Activated CD4-positive, alpha-beta T cell treated with anti-CD3 and anti-CD28 coated beads for 24 hours (primary cell): ENCODE data around the gene HCRT.
"Not testable (repeated sequence)": the region's sequence is repeated elsewhere in the genome, so short reads cannot be mapped to it uniquely, and the experiment has no call there.

Experiments used
- DNase-seq, 2 donors: peaks; one replicate each; pipeline ENCODE4 v3.0.0-alpha.2; 2020; ENCODE audit warnings: low read depth in 2 of 2

Gene HCRT

DNA sequence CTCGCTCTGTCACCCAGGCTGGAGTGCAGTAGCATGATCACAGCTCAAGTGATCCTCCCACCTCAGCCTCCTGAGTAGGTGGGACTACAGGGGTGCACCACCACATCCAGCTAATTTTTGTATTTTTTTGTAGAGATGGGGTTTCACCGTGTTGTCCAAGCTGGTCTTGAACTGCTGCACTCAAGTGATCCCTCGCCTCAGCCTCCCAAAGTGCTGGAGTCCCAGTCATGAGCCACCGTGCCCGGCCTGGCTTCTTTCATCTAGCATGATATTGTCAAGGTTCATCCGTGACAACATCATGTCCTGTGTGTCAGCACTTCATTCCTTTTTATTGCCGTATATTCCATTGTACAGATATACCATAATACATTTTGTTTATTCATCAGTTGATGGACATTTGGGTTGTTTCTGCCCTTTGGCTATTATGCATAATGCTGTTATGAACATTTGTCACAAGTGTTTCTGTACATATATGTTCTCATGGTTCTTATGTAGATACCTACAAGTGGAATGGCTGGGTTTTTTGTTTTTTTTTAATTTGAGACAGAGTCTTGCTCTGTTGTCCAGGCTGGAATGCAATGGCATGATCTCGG is 12.4 kb upstream of the HCRT start:
- DNase-seq, result no peak

DNA sequence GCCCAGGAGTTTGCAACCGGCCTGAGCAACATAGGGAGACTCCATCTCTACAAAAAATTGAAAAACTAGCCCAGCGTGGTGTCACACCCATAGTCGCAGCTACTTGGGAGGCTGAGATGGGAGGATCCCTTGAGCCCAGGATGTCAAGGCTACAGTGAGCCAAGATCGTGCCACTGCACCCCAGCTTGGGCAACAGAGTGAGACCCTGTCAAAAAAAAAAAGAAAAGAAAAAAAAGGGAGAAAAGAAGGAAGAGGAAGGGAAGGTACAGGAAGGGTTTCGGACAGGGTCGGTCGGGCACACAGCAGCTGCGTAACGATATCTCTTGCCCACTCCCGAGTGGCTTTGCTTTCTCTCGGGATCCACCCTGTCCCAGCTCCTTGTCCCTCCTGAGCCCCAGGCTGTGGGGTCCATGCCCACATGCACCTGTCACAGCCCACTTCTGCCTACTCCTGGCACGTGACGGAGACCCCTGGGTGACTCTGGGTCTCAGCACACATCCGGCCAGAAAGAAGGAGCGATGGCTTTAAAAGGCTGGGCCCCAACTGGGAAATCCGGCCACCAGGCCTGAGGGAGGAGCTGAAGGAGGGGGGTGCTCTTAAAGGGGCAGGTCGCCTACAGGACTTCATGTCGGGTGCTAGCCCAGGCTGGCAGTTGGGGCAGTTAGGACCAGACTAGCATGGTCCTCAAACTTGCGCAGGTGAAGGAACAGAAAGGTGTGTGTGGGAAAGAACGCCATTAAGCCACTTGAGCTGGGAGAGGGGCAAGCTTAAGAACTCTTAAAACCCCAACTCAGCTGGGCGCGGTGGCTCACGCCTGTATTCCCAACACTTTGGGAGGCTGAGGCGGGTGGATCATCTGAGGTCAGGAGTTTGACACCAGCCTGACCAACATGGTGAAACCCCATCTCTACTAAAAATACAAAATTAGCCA is 9.0 kb upstream of the HCRT start, which contains the start of gene GHDC:
TSS of gene GHDC (minus strand) at position 526 of the 931 bp plus-strand sequence. CDS start 913 bp downstream, outside the sequence.
- peak; percentile 64 to 68 for DNase-seq

DNA sequence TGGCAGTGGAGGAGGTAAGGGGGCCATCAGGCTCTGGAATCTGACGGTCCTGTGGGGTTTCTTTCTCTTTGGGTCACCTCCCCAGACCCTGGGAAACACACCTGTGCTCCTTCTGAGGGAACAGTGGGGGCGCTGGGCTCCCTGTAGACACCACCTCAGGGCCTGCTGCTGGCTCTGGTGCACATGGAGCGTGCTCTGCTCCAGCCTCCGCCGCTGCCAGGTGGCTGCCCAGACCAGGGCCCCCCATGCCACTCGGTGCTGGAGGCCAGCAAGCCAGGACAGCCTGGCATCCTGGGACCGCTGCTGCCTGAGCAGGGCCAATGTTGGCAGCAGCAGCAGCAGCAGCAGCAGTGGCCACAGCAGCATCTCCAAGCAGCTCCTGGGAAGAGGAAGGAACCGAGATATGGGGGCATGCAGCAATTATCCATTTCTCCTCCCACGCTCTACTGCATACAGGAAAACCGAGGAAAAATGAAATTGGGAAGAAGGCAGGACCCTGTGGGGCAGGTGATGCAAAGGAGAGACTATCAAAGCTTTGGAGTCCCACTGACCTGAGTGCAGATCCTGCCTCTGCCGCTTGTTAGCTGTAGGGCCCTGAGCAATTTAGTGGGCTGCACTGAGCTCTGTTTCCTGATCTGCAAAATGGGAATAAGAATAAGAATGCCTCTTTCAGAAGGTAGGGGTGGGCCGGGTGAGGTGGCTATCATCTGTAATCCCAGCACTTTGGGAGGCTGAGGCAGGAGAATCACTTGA is 8.1 kb upstream of the HCRT start:
- no peak for DNase-seq

DNA sequence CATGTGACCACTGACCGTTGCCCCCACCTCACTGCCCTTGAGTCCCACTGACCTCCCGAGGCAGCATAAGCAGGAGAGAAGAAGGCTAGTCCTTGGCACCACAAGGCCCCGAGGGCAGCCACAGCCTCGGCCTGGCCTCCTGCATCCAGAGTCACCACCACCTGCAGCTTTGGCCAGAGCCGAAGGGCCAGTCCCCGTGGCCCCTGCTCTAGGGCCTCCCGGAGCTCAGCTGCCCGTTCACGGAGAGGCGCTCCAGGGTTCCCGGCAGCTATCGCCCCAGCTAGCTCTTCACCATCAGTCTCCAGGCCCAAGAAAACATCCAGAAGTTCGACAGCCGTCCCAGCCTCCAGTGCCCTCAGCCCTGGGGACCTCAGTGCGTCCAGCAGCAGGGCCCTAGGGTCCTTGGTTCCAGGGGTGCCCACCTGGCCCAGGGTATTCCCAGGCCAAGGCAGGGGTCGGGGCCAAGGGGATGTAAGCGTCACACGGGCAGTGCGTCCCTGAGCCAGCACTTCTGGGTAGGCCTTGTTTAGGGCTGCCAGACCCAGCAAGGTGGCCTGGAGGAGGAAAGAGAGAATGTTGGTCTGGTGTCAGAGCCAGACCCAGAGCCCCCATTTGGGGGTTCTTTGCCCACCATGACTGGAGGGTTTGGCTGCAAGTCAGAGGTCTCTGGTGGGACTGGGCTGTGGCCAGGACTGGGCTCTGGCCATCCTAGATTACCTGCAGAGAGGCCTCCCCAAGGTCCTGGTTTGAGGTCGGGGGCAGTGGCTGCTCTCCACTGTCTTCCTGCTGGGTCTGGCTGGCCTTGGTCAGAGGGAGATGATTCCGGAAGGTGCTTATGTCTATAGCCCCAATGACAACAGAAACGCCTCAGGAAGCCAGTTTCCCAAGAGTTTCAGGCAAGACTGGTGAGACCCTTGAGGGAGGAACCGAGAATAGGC is 7.2 kb upstream of the HCRT start:
- DNase-seq, result no peak

DNA sequence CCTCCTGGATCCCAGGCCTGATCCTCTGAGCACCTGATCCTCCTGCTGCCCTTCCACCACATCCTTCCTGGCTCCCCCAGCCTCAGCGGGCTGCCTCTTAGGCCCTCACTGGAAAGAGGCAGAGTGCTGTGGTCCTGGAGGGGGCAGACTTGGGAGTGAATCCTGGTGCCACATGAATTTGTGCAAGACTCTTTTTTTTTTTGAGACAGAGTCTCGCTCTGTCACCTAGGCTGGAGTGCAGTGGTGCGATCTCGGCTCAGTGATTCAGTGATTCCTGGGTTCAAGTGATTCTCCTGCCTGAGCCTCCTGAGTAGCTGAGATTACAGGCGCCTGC is 6.0 kb upstream of the HCRT start:
- DNase-seq, result no peak

DNA sequence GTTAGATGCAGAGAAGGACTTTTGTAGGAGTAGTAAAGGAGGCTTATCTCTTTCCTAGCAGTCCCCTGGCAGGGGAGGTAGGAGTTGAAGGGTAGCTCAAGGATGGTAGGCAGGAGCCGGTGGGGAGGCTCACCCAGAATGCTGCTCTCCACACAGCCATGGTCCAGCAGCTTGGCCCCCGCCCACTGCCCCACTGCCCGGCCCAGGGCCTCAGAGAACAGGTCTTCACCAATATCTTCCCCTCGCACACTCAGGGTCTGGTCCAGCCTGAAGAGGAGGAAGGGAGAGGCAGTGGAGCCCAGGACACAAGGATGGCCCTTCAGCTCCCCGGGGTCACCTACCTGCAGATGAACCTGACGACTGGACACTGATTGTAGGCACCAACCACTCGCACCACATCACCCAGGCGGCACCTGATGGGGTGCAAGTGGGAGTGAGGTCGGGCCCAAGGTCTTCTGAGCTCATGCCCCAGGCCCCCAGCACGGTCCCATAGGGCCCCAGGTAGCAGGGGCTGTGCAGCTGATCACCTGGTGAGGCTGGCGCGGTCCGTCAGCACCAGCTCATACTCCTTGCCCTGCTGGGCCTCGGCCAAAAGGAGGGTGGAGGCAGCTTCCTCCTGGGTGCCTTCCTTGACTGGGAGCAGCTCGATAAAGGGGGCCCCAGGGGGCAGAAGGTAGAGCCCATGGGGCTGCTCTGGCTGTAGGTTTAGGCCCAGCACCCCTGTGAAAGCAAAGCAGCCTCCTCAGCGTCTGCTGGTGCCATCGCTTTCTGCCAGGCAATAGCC is 5.4 kb upstream of the HCRT start:
- no peak for DNase-seq

DNA sequence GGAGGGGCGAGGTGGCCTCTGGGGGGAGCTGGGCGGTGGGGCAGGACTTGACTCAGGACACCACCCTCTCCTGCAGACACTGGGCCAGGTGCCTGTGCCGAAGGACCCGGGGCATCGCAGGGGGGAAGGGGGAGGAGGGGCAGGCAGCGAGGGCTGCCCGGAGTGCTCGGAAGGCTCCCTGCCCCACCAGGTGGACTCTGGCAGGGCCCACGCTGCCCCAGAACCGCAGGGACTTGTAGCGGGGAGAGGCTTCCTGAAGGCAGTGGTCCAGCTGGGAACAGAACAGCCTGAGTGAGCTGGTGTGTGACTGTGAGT is 4.4 kb upstream of the HCRT start:
- DNase-seq, result no peak

DNA sequence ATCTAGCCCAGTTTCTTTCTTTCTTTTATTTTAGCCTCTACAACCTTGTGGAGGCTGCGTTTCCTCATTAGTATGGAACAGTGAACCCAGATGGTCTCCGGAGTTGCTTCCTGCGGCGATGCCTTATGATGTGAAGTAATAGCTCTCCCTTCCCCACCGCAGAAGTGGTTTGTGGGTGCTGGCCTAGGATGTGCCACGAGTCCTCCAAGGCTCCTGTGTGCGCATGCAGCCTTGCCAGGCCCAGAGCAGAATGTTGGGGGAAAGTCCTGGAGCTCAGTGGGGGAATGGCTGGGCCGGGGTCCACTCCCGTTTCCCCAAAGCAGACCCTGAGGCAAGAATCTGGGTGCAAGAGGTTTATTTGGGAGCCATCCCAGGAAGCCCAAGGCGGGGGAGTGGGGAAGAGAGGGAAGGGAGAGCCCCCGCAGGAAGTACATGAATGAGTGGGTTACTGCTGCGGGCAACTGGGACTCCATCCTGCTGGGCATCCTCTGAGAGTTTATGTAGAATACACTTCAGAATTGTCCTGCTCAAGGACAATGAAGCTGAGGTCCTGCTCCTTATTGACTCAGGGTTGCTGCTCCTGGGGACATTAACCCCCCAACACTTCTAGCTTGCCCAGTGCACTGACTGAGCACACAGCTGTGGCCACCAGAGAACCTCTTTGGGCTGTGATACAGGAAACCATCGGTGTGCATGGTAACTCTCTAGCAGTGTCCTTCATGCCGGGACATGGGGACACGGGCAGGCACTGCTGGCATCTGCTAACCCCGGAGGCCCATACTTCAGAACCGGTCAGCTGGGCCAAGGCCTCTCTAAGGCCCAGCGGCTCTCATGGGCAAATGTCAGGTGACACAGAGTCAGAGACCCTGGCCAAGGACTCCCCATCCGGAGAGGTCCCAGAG is 3.7 kb upstream of the HCRT start:
- DNase-seq, result no peak

DNA sequence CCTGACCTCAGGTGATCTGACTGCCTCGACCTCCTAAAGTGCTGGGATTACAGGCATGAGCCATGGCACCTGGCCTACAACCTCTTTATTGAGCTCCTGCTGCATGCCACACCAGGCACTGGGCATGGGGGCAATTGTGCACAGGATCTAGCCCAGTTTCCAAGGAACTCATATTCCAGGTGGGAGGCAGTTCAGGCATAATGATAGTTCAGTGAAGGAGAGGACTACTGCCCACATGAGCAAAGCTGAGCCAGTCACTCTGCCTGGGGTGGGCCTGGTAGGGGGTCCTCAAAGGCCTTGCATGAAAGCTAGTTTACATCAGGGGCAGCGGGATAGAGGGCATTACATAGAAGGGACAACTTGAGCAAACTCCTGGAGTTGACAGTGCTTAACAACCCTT is 2.6 kb upstream of the HCRT start:
- DNase-seq, result no peak

DNA sequence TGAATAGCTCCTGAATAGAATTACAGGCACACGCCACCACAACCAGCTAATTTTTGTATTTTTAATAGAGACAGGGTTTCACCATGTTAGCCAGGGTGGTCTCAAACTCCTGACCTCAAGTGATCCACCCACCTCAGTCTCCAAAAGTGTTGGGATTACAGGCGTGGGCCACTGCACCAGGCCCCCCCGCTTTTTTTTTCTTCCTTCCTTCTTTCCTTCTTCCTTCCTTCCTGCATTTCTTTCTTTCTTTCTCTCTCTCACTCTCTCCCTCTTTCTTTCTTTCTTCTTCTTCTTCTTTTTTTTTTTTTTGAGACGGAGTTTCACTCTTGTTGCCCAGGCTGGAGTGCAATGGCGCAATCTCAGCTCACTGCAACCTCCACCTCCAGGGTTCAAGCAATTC is 939 bp upstream of the HCRT start:
- not testable (repeated sequence) for DNase-seq

DNA sequence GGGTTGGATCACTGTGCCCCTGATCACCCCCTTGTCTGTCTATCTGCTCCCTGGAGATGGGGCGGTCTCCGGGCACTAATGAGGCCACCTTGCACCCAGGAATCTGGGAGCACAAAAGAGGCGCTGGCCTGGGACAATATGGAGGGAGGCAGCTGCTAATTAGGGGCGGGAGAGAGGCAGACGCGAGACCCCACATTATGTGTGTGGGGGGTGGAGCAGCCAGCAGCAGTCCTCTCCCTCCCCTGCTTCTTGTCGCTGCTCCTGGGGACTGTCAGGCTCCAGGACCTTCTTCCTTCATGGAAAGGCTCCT is 324 bp upstream of the HCRT start:
- no peak for DNase-seq

DNA sequence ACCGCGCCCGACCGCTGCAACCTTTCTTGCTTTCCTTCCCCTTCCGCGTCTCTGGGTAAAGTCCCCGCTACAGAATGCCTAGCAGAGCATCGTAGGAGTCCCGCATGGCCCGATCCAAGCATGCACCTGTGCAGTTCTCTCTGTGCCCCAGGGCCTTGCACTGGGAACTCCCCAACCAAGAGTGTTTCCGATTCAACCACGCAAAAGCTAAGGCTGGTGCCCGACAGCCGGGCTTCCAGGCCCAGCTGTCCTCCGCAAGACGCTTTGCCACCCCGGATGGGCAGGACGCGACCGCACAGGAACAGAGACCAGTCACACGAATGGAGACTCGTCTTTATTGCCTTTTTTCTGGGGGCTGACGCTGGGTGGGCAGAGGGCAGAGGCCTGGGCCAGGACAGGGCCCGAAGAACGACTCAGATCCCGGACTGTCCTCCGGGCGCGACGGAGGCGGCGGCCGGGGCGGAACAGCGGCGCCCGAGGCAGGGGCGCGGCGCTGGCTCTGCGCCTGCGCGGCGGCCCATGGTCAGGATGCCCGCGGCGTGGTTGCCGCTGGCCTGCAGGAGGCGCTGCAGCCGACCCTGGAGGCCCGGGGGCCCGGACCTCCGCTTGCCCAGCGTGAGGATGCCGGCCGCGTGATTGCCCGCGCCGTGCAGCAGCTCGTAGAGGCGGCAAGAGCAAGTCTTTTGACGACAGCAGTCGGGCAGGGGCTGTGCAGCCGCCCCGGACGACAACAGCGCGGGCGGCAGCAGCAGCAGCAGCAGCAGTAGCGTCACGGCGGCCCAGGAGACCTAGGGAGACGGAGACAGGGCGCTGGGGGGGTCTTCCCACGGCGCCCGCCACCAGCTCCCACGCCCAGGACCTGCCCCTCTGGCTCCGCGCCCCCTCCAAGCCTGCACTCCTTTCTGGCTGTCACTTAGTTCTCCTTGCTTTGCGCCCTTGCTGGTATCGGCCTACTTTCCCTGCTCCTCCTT is 1.2 kb downstream of the HCRT start:
- peak; percentile 62 to 74 for DNase-seq

DNA sequence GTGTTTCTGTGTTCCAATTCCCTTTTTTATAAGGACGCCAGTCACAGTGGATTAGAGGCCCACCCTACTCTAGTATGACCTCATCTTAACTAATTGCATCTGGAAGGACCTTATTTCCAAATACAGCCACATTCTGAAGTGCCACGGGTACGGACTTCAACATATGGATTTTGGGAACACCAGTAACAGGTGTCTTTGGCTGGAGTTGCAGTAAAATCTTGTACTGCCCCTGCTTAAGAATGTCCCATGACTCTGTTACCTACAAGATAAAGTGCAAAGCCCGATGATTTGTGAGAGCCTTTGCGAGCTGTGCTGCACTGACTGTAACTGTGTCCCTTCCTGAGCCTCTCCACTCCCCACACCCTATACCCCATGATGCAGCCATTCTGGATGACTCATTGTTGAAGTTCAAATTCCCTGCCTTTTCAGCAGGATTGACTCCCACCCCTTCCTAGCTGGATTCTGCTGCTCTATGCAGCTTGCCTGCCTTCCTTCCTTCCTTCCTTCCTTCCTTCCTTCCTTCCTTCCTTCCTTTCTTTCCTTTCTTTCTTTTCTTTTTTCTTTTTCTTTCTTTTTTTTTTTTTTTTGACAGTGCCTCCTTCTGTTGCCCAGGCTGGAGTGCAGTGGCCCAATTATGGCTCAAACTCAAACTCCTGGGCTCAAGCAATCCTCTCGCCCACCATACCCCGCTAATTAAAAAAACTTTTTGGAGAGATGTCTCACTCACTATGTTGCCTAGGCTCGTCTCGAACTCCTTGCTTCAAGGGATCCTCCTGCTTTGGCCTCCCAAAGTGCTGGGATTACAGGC is 2.1 kb downstream of the HCRT start:
- DNase-seq, result no peak

DNA sequence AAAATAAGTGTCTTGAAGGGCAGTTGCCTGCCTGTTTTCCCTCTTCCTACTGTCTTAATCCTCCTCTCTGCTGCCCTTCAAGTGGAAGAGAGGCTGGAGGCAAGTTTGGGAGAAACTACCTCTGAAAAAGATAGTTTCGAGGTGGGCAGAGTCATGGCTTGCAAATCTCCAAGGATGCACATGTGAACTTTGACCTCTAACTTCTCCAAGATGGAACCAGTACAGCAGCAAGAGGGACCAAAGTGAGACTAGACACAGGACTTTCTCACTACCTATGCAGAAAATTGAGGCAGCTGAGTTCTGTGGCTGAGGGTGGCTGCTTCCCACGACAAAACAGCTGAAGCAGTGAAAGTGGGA is 3.4 kb downstream of the HCRT start:
- DNase-seq, result no peak

DNA sequence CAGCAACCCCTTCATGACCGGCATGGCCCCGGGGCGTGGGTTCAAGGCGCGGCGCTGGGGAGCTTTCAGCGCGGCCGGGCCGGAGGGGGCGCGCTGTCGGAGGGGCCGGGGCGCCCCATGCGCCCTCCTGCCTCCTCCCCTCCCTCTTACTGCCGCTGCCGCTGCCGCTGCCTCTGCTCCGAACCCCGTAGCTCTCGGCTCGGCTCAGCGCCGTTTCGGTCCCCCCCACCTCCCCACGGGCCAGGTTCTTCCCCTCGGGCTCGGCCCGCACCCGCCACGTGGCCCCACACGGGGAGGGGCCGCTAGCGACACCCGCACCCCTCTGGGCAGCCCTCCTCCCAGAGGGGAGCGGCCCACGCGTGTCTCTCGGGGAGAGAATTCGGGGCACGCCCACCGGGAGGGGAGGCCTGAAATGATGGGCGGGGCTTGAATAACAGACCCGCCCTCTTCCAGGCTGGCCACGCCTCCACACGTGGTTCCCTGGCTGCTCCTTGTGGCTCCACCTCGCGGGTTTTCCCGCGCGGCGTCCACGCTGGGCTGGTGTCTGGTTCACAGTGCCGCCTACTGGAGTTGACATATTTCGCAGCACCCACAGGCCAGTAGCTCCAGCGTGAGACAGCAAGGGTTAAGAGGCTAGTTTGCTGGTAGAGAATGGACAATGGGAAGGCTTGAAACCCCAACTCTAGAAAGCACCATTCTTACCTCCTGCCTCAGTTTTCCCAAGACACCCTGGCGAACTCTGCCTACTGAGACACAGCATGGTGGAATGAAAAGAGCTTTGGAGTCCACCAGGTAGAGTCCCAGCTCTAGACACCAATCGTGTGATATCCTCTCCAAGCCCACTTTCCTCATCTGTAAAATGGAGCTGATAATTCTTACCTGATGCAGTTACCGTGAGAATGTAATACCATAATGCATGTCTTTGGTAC is 4.1 kb downstream of the HCRT start, which contains the start of gene KCNH4:
TSS of gene KCNH4 (minus strand) at position 221 of the 929 bp plus-strand sequence. CDS start at position 24, 197 bp downstream.
- DNase-seq, result peak; percentile 82 to 84

DNA sequence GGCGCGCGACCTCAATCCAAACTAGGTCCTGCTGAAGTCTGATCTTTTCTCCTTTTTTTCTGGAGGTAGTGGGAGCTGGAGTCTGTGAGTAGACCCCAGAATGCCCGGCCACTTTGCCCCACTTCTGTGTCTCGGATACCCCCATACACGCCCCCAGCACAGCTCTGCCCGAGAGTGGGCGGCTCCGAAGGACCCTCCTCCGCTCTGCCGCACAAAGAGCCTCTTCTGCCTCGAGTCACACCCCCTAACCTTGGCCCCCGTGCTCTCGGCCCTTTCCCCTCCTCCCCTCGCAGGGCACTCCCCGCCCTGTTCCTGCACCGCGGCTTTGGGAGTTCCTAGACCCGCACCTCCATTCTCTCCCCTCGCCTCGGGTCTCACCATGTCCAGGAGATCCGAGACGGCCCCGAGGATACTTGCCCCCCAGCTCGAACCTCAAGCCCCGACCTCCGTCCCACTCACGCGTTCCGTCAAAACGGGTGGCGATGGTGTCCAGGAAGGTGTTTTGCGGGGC is 4.8 kb downstream of the HCRT start:
- no peak for DNase-seq
